ENCODE data around the gene TMEM186. TPM values are rescaled to one million over a fixed set of nuclear protein-coding genes. Genes with fewer than 3 reads are reported as not detected.

The TMEM186 gene
- total and polyA plus RNA-seq, 9 of the 15 experiments (the other 6 are each of a cell fraction or from before 2014, with no cell fraction given): 10.1 to 33.4 (median 16.4) TPM

GRCh38 chr16:8797364-8798173 is at the start of gene TMEM186, which contains the start of gene PMM2 (continued):
- TF ChIP-seq ZNF277 (CRISPR knock-in tag; IDR thresholded peaks at IDR 0.05; ENCODE audit: borderline replicate concordance) (no peak), MEIS2 (IDR thresholded peaks at IDR 0.05; ENCODE audit: partially characterized antibody) (peak; percentile 19), CREB3 (tag; conservative IDR thresholded peaks at IDR 0.05; ENCODE audit: low read depth) (no peak), AFF4 (CRISPR knock-in tag; IDR thresholded peaks at IDR 0.05) (peak; percentile 91), NFYB (IDR thresholded peaks at IDR 0.05; ENCODE audit: extremely low read depth, insufficient read length) (no peak), PBX2 (CRISPR knock-in tag; IDR thresholded peaks at IDR 0.05; ENCODE audit: low read depth) (no peak), PBX2 (tag; conservative IDR thresholded peaks at IDR 0.05; ENCODE audit: low read depth) (no peak), SOX6 (IDR thresholded peaks at IDR 0.05) (no peak), ARNT (IDR thresholded peaks at IDR 0.05) (no peak), DMBX1 (CRISPR knock-in tag; IDR thresholded peaks at IDR 0.05; ENCODE audit: borderline replicate concordance) (no peak), U2AF1 (optimal IDR thresholded peaks at IDR 0.05; ENCODE audit: low read depth, low read length) (no peak), ZBTB49 (CRISPR knock-in tag; IDR thresholded peaks at IDR 0.05; ENCODE audit: borderline replicate concordance) (no peak; the same call in 1 of the 2 replicates), TCFL5 (CRISPR knock-in tag; conservative IDR thresholded peaks at IDR 0.05) (no peak), TSC22D4 (tag; IDR thresholded peaks at IDR 0.05) (no peak), MTF1 (CRISPR knock-in tag; IDR thresholded peaks at IDR 0.05; ENCODE audit: borderline replicate concordance) (no peak)

All from K562 (cell line).